Right kidney (tissue), 1 donor: Measurements from ENCODE around the gene ACP1.
"Not testable (repeated sequence)": the region's sequence is repeated elsewhere in the genome, so short reads cannot be mapped to it uniquely, and the experiment has no call there.

Source experiments
- DNase-seq: peaks from one replicate; pipeline ENCODE4 v3.0.0-alpha.2; 2016

Gene ACP1

GRCh38 chr2:305366-305765, 40.6 kb downstream of the ACP1 start:
- no peak for DNase-seq

- no peak for DNase-seq
Measured at GRCh38 chr2:309148-309953, 44.6 kb downstream of the ACP1 start.

GRCh38 chr2:309954-310510, 45.3 kb downstream of the ACP1 start:
- no peak for DNase-seq

GRCh38 chr2:310994-311393, 46.2 kb downstream of the ACP1 start:
- DNase-seq: no peak

- no peak for DNase-seq
Measured at GRCh38 chr2:313991-314390, 49.2 kb downstream of the ACP1 start.

DNA sequence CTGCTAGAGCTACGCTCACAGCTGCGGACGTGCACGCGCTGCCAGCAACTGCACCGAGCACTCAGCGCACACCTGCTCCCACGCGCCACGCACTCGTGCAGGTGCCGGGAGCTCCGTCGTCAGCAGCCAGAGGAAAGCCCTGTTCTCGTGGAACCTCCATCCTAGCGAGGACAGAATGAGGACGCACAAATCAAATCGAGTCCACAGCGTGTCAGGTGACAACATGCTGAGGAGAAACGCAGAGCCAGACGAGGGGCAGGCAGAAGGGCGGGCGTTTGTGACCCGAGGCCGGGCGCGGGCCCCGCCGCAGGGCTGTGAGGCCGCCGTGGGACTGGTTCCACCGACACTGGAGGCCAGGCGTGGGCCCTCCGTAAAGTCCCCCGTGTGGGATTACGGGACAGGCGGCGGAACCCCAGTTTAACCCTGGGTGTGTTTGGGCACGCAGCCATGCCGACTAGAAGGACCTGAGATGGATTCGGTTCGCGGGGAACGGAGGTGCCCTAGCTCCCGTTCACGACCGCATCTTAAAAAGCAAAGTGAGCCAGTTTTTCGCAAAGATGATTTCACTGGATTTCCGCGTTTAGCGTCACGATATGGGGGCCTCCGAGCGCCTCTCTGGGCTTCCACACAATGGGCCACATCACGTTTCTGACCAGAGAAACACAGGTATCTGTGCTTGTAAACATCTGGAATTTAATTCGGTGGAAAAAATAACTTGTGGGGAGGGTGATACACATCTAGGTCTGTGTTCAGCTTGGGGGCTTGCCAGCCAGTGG, 50.0 kb downstream of the ACP1 start:
- DNase-seq: no peak

DNA sequence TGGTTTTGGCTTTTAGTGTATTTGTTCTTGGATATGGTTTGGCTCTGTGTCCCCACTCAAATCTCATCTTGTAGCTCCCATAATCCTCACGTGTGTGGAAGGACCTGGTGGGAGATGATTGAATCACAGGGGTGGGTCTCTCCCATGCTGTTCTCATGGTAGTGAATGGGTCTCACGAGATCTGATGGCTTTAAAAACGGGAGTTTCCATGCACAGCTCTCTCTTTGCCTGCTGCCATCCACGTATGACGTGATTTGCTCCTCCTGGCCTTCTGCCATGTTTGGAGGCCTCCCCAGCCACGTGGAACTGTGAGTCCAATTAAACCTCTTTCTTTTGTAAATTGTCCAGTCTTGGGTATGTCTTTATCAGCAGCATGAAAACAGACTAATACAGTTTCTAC, 51.2 kb downstream of the ACP1 start:
- DNase-seq: not testable (repeated sequence)

GRCh38 chr2:316381-316780, 51.6 kb downstream of the ACP1 start:
- DNase-seq: no peak

DNA sequence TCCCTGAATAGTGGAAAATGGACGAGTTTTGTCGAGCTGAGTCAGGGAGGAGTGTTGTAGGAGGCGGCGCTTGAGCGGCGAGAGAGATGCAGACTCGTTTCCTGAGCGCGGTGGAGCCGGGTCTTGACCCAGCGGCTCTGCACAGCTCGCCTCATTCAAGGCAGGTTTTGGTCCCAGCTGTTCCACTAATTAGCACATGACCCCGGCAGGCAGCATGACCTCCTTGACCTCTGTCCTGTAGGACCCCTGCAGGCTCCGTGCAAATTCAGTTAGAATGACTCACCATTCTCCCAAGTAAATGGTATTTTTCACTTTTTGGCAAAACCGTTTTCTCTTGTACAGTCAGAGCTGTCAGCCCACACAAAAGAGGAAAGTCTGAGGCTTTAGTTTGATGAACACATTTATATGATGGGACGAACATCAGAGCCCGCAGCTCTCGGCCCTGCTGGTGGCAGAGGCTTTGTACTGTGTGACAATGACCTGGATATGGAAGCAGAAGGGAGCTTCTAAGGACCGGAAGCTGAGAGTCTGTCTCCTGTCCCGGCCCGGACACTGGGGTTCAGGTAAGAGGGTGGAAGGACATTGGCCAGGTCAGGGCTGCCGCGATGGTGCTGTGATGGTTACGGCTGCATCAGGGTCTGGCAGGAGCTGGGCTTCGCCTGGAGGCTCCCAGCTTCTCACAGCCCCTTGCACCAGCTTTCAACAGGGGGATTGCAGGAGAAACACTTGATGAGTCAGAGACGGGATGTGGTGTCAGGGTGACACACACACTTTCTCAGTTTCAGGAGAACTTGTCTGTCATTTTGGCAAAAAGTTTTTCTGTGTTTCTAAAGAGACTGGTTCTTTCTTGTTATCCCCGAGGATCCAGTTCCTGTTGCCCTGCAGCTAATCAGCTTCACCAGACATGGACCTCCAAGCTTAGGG, 53.0 kb downstream of the ACP1 start:
- no peak for DNase-seq

DNA sequence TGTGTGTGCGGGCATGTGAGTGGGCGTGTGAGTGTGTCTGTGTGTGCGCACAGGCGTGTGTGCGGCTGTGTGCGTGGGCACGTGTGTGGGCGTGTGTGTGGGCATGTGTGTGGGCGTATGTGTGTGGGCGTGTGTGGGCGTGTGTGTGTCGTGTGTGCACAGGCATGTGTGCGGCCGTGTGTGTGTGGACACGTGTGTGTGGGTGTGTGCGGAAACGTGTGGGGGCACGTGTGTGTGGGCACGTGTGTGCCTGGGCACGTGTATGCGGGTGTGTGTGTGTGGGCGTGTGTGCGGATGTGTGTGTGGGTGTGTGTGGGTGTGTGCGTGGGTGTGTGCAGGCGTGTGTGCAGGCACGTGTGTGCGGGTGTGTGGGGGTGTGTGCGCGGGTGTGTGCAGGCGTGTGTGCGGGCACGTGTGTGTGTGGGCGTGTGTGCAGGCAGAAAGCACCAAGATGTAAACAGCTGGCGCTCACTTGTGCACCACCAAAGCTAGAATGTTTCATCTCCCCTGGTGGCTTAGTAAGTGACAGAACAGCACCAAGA, 54.4 kb downstream of the ACP1 start:
- DNase-seq: no peak

DNA sequence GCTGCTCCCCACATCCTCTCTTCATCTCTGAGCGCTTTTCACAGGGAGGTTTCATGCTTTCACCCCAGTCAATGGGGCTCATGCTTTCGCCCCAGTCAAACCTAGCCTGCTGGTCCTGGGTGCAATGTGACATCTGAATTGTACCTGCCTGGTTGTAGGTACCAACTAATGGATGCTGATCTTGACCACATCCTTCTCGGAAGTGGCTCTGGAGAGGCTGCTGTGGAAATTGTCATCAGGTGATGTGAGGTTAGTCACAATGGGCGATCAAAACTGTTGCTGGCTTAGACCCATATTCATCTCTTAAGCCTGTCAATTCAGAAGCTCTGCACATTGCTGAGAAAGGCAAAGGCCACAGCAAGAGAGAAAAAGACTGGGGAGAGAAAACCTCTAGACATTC, 55.8 kb downstream of the ACP1 start:
- no peak for DNase-seq

GRCh38 chr2:322326-322725, 57.6 kb downstream of the ACP1 start:
- DNase-seq: no peak

DNA sequence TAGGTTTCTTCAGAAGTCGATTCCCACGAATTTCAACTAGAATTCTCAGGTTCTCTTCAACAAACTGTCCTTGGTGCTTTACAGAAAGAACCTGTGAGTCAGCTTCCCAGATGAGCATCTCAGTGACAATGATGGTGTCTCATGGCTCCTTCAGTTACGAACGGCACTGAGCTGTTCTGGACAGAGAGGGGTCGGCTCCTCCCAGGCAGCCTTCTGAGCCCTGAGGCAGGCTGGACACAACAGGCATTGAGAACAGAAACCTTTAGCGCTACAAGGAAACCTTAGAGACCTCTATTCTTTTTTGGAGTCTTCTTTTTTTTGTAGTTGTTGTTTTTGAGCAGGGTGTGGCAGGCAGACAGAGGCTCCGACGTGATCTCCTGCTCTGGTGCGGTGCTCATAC, 58.3 kb downstream of the ACP1 start:
- DNase-seq: no peak
